ENCODE measurements around the gene VPS72. TPM values are rescaled to one million over a fixed set of nuclear protein-coding genes. Genes with fewer than 3 reads are reported as not detected.

Gene VPS72
- total RNA-seq, 2 experiments from 2014 or later: 77.1 to 77.8 TPM

DNA sequence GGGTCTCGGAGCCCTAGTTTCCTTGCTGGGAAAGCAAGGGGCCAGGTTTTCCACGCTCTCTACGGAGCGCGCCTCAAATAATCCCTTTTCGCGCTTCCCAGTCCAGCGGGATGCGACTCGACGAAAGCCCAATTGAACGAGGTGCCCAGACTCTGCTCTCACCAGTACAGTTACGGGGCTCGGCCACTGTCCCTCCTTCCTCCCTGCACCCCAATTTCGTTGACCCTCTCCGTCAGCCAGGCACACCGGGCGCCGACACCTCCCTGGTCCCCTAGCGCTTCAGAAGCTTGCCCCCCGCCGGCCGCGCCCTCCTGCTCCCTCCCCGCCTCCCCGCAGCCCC lies 44.0 kb downstream of the VPS72 start:
- ChIA-PET CTCF (interaction anchor here (1.6 kb wide), 1 partner anchor 46 kb away, joined by 4 read pairs; no protein-coding TSS in a partner anchor), POLR2A (interaction anchor here (0.6 to 2.0 kb wide), 2 partner anchors 15 to 236 kb away, joined by 4 to 6 read pairs; no protein-coding TSS in a partner anchor)
- ATAC-seq (no peak), DNase-seq (no peak)
- Mint-ChIP-seq H3K36me3 (ENCODE audit: low read depth) (no peaks in the 10 kb centered on the region), H3K4me1 (peaks cover 10% of the 10 kb centered on the region), H3K9me3 (ENCODE audit: low read depth) (no peaks in the 10 kb centered on the region), H3K27ac (no peak overlapping the region), H3K4me3 (peak overlapping the region; percentile 79), H3K27me3 (no peaks in the 10 kb centered on the region)
- intact Hi-C loops (cut with DNase I, micrococcal nuclease): loop anchor here (1.0 to 2.0 kb wide), 4 partner anchors 10 to 75 kb away; partner anchors contain the start of genes TNFAIP8L2 (in 2 of the 2), GABPB2 (in 1 of the 2) and SCNM1 (in 1 of the 2)

DNA sequence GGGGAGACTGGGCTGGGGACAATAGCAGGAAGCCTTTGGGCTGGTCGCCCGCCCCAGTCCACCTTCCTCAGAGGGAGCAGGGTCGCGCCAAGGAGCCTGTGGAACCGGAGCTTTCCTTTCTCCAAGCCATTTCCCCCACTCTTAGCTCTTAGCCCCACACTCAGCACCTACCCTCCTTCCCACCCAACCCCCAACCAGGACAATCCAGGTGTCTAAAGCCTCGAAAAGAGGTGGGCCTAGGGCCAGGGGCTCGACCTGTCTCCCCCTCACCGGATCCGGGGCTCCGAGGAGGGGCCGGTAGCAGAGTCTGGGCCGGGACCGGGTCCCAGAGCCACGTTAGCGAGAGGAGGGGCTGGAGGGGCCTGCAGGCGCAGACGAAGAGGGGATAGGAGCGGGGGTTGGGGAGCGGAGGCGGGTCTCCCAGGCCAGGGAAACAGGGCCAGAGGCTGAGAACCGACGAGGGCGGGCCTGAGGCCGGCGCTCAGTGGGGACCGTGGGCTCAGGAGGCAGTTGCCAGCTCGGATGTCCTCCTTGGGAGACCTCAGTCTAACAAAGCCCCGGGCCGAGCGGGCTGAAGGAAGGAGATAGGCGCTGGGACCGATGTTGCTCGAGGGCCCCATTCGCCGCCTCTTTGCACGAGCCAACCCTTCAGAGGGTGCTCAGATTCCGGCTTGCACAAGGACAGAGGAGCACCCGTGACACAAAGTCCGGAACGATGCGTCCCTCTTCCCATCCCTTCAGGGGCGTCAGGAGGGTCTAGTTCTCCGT lies 44.5 kb downstream of the VPS72 start:
- intact Hi-C loops (cut with DNase I, micrococcal nuclease): loop anchor here (1.0 to 2.0 kb wide), 4 partner anchors 11 to 75 kb away; partner anchors contain the start of genes TNFAIP8L2 (in 2 of the 2), GABPB2 (in 1 of the 2) and SCNM1 (in 1 of the 2)
- Mint-ChIP-seq H3K27ac (no peak overlapping the region), H3K36me3 (ENCODE audit: low read depth) (no peaks in the 10 kb centered on the region), H3K4me3 (peak overlapping the region; percentile 79), H3K4me1 (peaks cover 10% of the 10 kb centered on the region), H3K9me3 (ENCODE audit: low read depth) (no peaks in the 10 kb centered on the region), H3K27me3 (no peaks in the 10 kb centered on the region)
- CTCF ChIA-PET: interaction anchor here (0.6 to 1.1 kb wide), 3 partner anchors 12 to 240 kb away, joined by 3 to 4 read pairs (median 3); partner anchors contain the start of gene TNFAIP8L2
- POLR2A ChIA-PET: interaction anchor here (0.6 to 2.0 kb wide), 2 partner anchors 14 to 236 kb away, joined by 4 to 6 read pairs; no protein-coding TSS in a partner anchor
- ATAC-seq: no peak
- DNase-seq: peak; percentile 55

DNA sequence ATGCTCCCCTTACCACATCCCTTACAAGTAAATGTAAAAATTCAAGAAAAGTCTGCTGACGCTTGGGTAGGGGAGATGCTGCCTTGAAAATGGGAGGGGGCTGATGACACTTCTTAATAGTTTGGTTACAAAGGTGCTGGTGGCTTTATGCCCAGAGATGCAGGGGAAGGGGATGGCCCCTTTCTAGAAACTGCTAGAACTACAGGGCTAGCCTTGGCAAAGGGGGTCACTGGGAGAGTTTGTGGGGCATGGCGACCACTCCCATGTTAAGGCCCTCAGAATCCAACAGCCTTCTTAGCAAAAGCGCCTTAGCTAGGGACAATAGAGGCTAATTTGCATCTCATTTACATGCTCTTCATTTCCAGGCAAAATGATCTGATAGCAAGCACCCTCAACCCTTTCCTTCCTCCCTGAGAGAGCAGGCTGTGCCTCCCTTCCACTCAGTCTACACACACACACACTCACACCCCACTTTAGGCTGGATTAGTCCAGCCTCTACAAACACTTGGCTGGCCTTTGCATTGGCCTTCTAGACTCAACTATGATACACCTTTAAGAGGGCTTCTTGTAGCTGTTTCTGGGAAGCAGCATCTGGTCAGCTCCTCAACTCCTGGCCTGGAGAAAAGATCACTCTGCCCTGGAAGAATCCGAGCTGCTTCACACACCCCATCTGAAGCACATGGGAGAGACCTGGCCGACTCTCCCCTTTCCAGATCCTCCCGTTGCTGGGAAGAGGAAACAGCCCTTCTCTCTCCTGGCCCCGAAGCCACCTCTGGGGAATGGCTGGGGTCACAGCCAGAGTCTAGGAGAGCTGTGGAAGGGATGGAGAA lies 45.3 kb downstream of the VPS72 start:
- H3K4me1 Mint-ChIP-seq: peaks cover 10% of the 10 kb centered on the region
- ATAC-seq: no peak

DNA sequence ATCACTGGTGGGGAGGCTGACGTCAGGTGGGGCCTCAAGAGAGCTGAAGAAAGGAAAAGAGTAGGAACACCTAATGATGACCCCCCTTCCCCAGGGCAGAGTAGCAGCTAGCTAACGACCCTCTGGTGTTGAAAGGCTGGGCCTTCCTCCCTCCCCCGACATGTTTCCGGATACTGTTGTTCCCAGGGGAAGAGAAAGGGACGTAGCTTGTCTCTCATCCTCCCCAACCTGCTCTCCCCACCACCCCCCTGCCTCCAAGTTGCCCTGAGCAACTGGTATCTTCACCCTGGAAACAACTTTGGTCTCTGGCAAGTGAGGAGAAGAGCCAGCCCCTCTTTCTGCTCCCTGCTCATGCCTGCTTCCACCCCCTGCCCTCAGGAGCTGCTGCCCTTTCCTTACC lies 46.0 kb downstream of the VPS72 start:
- H3K9me3 Mint-ChIP-seq (ENCODE audit: low read depth): no peaks in the 10 kb centered on the region
- POLR2A ChIA-PET: interaction anchor here (1.0 to 2.0 kb wide), 2 partner anchors 13 kb away, joined by 3 to 6 read pairs; partner anchors contain the start of gene TNFAIP8L2
- no peak overlapping the region for H3K4me3 Mint-ChIP-seq
- peaks cover 10% of the 10 kb centered on the region for H3K4me1 Mint-ChIP-seq
- no peak for DNase-seq
- no peaks in the 10 kb centered on the region for H3K27me3 Mint-ChIP-seq
- no peaks in the 10 kb centered on the region for H3K36me3 Mint-ChIP-seq (ENCODE audit: low read depth)
- no peak for ATAC-seq
- CTCF ChIA-PET: interaction anchor here (0.6 to 3.0 kb wide), 4 partner anchors 9 to 46 kb away, joined by 3 to 9 read pairs (median 4); partner anchors contain the start of gene TNFAIP8L2
- intact Hi-C loops (cut with DNase I, micrococcal nuclease): no loop called here
- H3K27ac Mint-ChIP-seq: no peak overlapping the region

More for the DNA sequence above, 45.3 kb downstream of the VPS72 start:
- ChIA-PET POLR2A (interaction anchor here (2.0 kb wide), 1 partner anchor 13 kb away, joined by 6 read pairs; no protein-coding TSS in a partner anchor), CTCF (interaction anchor here (0.6 to 3.0 kb wide), 6 partner anchors 9 to 240 kb away, joined by 3 to 9 read pairs (median 4); partner anchors contain the start of gene TNFAIP8L2)
- no peak overlapping the region for H3K27ac Mint-ChIP-seq
- no peak for DNase-seq
- intact Hi-C loops (cut with DNase I, micrococcal nuclease): no loop called here
- no peaks in the 10 kb centered on the region for H3K36me3 Mint-ChIP-seq (ENCODE audit: low read depth)
- H3K4me3 Mint-ChIP-seq: no peak overlapping the region
- no peaks in the 10 kb centered on the region for H3K27me3 Mint-ChIP-seq
- H3K9me3 Mint-ChIP-seq (ENCODE audit: low read depth): no peaks in the 10 kb centered on the region

DNA sequence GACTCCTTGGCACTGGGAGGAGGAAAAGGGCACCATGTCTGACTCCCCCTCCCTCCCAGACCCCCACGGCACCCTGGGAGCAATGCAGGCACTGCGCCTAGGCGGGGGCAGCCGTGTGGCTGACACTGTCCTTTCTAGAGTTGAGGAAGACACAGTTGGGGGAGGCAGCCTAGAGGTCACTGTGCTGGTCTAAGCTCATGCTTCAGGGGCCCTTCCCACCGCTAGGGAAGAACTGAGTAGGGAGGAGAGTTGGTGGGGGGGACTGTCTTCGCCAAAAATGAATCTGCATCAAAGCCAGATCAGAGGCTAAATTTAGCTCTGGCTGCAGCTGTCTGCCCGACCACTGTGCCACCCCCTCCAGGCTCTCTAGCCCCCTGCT lies 47.0 kb downstream of the VPS72 start:
- H3K27me3 Mint-ChIP-seq: no peaks in the 10 kb centered on the region
- peaks cover 10% of the 10 kb centered on the region for H3K4me1 Mint-ChIP-seq
- POLR2A ChIA-PET: interaction anchor here (1.0 kb wide), 1 partner anchor 14 kb away, joined by 3 read pairs; the partner anchor contains the start of gene TNFAIP8L2

DNA sequence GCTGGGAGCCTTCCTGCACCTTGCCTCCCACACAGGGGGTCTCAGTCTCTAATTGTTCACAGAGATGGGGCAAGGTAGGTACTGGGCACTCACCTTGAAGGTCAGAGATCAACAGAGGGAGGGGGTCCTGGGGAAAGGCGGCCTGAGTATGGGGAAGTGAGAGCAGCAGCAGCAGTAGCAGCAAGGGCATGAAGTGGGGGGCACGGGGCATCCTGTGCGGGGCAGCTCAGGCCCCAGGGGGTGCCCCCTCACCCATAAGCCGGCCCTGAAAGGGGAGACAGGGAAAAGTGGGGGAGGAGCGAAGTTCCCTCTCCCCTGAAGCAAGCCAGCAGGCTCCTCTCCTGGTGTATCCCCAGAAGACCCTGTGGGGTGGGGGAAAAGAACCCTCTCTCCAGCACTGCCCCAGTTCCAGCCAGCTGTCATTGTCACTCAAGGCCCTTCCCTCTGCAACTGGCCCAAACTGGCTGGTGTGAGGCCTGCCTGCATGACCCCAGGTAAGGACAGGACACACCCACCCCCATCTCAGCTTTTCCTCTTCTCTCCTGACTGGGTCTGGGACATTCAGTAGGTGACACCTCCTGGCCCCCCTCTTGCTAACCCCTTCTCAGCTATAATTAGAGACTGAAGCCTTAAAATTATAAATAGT lies 47.5 kb downstream of the VPS72 start:
- H3K36me3 Mint-ChIP-seq (ENCODE audit: low read depth): no peaks in the 10 kb centered on the region
- POLR2A ChIA-PET: interaction anchor here (1.0 kb wide), 1 partner anchor 11 kb away, joined by 3 read pairs; no protein-coding TSS in a partner anchor
- no peaks in the 10 kb centered on the region for H3K9me3 Mint-ChIP-seq (ENCODE audit: low read depth)
- intact Hi-C loops (cut with DNase I, micrococcal nuclease): no loop called here
- H3K27ac Mint-ChIP-seq: no peak overlapping the region
- no peak for DNase-seq
- CTCF ChIA-PET: interaction anchor here (0.6 to 3.0 kb wide), 5 partner anchors 12 to 109 kb away, joined by 3 to 9 read pairs (median 4); no protein-coding TSS in a partner anchor
- H3K4me1 Mint-ChIP-seq: peaks cover 10% of the 10 kb centered on the region
- no peaks in the 10 kb centered on the region for H3K27me3 Mint-ChIP-seq
- no peak overlapping the region for H3K4me3 Mint-ChIP-seq
- no peak for ATAC-seq

More for the DNA sequence above, 47.0 kb downstream of the VPS72 start:
- no peaks in the 10 kb centered on the region for H3K36me3 Mint-ChIP-seq (ENCODE audit: low read depth)
- intact Hi-C loops (cut with DNase I, micrococcal nuclease): no loop called here
- H3K27ac Mint-ChIP-seq: no peak overlapping the region
- CTCF ChIA-PET: interaction anchor here (1.2 to 3.0 kb wide), 3 partner anchors 12 to 41 kb away, joined by 3 to 9 read pairs (median 4); no protein-coding TSS in a partner anchor
- H3K4me3 Mint-ChIP-seq: no peak overlapping the region
- ATAC-seq: no peak
- no peaks in the 10 kb centered on the region for H3K9me3 Mint-ChIP-seq (ENCODE audit: low read depth)
- DNase-seq: no peak

DNA sequence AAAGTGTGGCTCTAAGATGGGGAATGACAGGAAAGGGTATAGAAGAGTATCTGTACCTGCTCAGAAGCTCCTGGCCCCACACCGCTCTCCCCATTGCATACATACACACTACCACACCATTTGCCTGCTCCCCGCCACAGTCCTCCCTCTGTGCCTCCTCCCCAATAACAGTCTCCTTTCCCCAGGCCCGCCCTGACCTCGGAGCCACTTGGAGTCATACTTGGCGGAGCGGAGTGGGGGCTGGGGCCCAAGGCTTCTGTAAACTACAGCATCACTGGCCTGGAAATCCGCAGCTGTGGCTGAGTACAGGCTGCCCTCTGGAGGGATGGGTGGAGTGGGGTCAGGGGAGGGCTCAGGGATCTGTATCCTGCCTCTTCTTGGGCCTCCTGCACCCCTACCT lies 52.2 kb downstream of the VPS72 start:
- ATAC-seq: no peak
- intact Hi-C loops (cut with DNase I, micrococcal nuclease): no loop called here
- Mint-ChIP-seq H3K9me3 (ENCODE audit: low read depth) (no peaks in the 10 kb centered on the region), H3K27me3 (no peaks in the 10 kb centered on the region), H3K4me3 (no peak overlapping the region), H3K4me1 (no peaks in the 10 kb centered on the region), H3K27ac (no peak overlapping the region), H3K36me3 (ENCODE audit: low read depth) (no peaks in the 10 kb centered on the region)
- DNase-seq: no peak
- POLR2A ChIA-PET: no interaction called here
- CTCF ChIA-PET: no interaction called here

DNA sequence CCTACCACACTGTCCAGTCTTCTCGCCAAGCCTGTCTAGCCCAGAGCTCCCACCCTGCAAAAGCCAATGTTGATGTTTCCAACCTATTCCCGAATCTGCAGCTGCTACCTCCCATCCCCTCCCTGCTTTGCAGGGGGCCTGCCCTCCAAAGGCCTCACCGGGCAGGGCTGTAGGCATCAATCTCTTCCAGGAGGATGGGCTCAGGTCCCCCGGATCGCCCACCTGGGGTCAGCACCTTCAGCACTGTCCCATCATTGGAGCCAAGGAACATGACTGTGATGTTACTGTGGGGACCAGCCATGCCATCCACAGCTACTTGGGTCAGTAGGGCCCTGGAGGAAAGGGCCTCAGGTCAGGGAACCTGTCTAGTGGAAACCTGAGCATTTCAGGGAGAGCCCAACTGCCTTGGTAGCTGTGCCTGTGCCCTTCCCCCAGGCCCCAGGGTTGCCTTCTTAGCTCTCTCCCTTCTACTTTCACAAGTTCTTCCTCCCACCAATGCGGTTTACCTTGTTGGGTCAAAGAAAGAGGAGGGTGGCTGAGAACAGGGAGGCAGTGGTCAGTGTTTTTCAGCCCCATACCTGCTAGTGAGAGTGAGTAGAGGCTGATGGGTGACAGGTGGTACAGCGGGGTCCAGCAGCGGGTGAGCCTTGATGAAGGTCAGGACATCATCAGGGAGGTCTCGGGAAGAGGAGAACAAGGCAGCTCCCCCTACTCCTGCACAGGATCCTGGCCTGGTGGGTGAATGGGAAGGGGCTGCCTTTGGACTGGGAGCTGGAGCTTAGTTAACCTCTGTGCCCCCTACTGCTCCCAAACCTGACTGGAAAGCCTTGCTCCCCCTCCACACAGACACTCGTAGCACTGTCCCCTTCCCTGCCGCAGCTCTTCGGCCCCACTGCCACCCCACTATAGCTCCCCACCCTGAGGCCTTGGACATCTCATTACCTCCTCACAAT lies 54.3 kb downstream of the VPS72 start:
- ChIA-PET POLR2A (interaction anchor here (0.6 kb wide), 1 partner anchor 29 kb away, joined by 4 read pairs; no protein-coding TSS in a partner anchor), CTCF (interaction anchor here (0.6 to 2.3 kb wide), 3 partner anchors 8 to 36 kb away, joined by 3 to 8 read pairs (median 5); no protein-coding TSS in a partner anchor)
- no peak for ATAC-seq
- H3K4me1 Mint-ChIP-seq: peaks cover 10% of the 10 kb centered on the region
- H3K27ac Mint-ChIP-seq: no peak overlapping the region
- intact Hi-C loops (cut with DNase I, micrococcal nuclease): no loop called here
- no peak for DNase-seq
- H3K27me3 Mint-ChIP-seq: no peaks in the 10 kb centered on the region
- no peak overlapping the region for H3K4me3 Mint-ChIP-seq
- H3K36me3 Mint-ChIP-seq (ENCODE audit: low read depth): no peaks in the 10 kb centered on the region
- H3K9me3 Mint-ChIP-seq (ENCODE audit: low read depth): no peaks in the 10 kb centered on the region

DNA sequence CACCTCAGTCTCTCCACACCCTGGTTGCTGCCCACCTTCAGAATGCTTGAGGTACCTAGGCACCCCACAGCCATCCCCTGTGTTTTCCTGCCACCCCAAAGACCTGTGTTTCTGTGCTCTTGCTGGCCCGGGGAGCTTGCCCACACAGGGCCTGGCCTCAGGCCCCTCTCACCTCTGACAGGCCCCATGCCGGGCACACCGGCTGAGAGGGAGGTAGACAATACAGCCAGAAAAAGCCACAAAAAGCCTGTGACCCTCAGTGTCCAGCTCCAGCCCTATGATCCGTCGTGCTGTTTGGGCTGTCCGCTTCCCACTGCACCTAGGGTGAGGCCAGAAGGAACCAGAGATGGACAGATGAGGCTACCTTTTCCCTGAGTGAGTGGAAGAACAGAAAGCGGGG lies 55.0 kb downstream of the VPS72 start:
- H3K27me3 Mint-ChIP-seq: no peaks in the 10 kb centered on the region

DNA sequence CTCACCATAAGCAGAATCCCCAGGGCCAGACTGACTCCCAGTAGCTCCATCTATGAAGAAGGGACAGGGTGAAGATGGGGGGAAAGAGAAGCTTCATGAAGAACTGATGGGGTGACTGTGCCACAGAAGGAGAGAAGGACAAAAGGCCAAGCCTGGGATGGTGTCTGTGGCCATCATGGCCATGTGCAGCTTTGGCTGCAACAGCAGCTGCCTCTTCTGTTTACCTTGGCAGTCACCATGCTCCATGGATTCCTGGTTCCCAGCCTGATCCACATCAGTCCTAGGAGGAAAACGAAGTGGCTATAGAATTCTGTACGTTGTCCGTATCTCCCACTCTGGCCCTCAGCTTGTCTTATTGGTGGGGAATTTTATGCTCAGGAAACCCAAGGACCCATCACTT lies 55.6 kb downstream of the VPS72 start:
- no peak for ATAC-seq
- H3K4me1 Mint-ChIP-seq: peaks cover 14% of the 10 kb centered on the region
- POLR2A ChIA-PET: no interaction called here
- H3K9me3 Mint-ChIP-seq (ENCODE audit: low read depth): no peaks in the 10 kb centered on the region
- H3K27ac Mint-ChIP-seq: no peak overlapping the region
- no peaks in the 10 kb centered on the region for H3K36me3 Mint-ChIP-seq (ENCODE audit: low read depth)
- intact Hi-C loops (cut with DNase I, micrococcal nuclease): no loop called here
- CTCF ChIA-PET: interaction anchor here (0.6 to 2.3 kb wide), 6 partner anchors 9 to 272 kb away, joined by 3 to 8 read pairs (median 3); partner anchors contain the start of gene TNFAIP8L2
- no peak for DNase-seq
- no peak overlapping the region for H3K4me3 Mint-ChIP-seq
- H3K27me3 Mint-ChIP-seq: no peaks in the 10 kb centered on the region

More for the DNA sequence above, 55.0 kb downstream of the VPS72 start:
- no peak for ATAC-seq
- Mint-ChIP-seq H3K4me3 (no peak overlapping the region), H3K27ac (no peak overlapping the region), H3K36me3 (ENCODE audit: low read depth) (no peaks in the 10 kb centered on the region), H3K4me1 (peaks cover 14% of the 10 kb centered on the region), H3K9me3 (ENCODE audit: low read depth) (no peaks in the 10 kb centered on the region)
- DNase-seq: no peak
- intact Hi-C loops (cut with DNase I, micrococcal nuclease): no loop called here
- ChIA-PET CTCF (interaction anchor here (0.6 to 2.3 kb wide), 4 partner anchors 9 to 272 kb away, joined by 3 to 8 read pairs (median 4); no protein-coding TSS in a partner anchor), POLR2A (no interaction called here)

Data from activated CD4-positive, alpha-beta T cell treated with anti-CD3 and anti-CD28 coated beads for 36 hours (primary cell).